ENCODE measurements around the gene PANK1.

- TF ChIP-seq, protein P1, sequence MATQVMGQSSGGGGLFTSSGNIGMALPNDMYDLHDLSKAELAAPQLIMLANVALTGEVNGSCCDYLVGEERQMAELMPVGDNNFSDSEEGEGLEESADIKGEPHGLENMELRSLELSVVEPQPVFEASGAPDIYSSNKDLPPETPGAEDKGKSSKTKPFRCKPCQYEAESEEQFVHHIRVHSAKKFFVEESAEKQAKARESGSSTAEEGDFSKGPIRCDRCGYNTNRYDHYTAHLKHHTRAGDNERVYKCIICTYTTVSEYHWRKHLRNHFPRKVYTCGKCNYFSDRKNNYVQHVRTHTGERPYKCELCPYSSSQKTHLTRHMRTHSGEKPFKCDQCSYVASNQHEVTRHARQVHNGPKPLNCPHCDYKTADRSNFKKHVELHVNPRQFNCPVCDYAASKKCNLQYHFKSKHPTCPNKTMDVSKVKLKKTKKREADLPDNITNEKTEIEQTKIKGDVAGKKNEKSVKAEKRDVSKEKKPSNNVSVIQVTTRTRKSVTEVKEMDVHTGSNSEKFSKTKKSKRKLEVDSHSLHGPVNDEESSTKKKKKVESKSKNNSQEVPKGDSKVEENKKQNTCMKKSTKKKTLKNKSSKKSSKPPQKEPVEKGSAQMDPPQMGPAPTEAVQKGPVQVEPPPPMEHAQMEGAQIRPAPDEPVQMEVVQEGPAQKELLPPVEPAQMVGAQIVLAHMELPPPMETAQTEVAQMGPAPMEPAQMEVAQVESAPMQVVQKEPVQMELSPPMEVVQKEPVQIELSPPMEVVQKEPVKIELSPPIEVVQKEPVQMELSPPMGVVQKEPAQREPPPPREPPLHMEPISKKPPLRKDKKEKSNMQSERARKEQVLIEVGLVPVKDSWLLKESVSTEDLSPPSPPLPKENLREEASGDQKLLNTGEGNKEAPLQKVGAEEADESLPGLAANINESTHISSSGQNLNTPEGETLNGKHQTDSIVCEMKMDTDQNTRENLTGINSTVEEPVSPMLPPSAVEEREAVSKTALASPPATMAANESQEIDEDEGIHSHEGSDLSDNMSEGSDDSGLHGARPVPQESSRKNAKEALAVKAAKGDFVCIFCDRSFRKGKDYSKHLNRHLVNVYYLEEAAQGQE (IDR thresholded peaks at IDR 0.05) = no peak
- no peak for TF ChIP-seq CBX2 (IDR thresholded peaks at IDR 0.05; ENCODE audit: borderline replicate concordance, low read depth)
- TF ChIP-seq, protein P2, sequence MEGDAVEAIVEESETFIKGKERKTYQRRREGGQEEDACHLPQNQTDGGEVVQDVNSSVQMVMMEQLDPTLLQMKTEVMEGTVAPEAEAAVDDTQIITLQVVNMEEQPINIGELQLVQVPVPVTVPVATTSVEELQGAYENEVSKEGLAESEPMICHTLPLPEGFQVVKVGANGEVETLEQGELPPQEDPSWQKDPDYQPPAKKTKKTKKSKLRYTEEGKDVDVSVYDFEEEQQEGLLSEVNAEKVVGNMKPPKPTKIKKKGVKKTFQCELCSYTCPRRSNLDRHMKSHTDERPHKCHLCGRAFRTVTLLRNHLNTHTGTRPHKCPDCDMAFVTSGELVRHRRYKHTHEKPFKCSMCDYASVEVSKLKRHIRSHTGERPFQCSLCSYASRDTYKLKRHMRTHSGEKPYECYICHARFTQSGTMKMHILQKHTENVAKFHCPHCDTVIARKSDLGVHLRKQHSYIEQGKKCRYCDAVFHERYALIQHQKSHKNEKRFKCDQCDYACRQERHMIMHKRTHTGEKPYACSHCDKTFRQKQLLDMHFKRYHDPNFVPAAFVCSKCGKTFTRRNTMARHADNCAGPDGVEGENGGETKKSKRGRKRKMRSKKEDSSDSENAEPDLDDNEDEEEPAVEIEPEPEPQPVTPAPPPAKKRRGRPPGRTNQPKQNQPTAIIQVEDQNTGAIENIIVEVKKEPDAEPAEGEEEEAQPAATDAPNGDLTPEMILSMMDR (IDR thresholded peaks at IDR 0.05) = no peak
- TF ChIP-seq, protein P3, sequence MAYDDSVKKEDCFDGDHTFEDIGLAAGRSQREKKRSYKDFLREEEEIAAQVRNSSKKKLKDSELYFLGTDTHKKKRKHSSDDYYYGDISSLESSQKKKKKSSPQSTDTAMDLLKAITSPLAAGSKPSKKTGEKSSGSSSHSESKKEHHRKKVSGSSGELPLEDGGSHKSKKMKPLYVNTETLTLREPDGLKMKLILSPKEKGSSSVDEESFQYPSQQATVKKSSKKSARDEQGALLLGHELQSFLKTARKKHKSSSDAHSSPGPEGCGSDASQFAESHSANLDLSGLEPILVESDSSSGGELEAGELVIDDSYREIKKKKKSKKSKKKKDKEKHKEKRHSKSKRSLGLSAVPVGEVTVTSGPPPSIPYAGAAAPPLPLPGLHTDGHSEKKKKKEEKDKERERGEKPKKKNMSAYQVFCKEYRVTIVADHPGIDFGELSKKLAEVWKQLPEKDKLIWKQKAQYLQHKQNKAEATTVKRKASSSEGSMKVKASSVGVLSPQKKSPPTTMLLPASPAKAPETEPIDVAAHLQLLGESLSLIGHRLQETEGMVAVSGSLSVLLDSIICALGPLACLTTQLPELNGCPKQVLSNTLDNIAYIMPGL (CRISPR knock-in tag; IDR thresholded peaks at IDR 0.05; ENCODE audit: borderline replicate concordance) = no peak
- TF ChIP-seq, protein P4, sequence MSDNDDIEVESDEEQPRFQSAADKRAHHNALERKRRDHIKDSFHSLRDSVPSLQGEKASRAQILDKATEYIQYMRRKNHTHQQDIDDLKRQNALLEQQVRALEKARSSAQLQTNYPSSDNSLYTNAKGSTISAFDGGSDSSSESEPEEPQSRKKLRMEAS (IDR thresholded peaks at IDR 0.05) = no peak
- no peak for TF ChIP-seq RFX5 (IDR thresholded peaks at IDR 0.05)
- TF ChIP-seq POLR2A (IDR thresholded peaks at IDR 0.05; ENCODE audit: low read length) = no peak
- TF ChIP-seq EHF (CRISPR knock-in tag; IDR thresholded peaks at IDR 0.05) = no peak
- TF ChIP-seq NPAS2 (CRISPR knock-in tag; IDR thresholded peaks at IDR 0.05; ENCODE audit: borderline replicate concordance) = no peak
- no peak for TF ChIP-seq RAD21 (conservative IDR thresholded peaks at IDR 0.05 in 1 of 2, IDR thresholded peaks at IDR 0.05 in 1 of 2)
- no peak for TF ChIP-seq USF2 (IDR thresholded peaks at IDR 0.05)
- TF ChIP-seq HOXA7 (CRISPR knock-in tag; IDR thresholded peaks at IDR 0.05) = no peak
- TF ChIP-seq, protein P5, sequence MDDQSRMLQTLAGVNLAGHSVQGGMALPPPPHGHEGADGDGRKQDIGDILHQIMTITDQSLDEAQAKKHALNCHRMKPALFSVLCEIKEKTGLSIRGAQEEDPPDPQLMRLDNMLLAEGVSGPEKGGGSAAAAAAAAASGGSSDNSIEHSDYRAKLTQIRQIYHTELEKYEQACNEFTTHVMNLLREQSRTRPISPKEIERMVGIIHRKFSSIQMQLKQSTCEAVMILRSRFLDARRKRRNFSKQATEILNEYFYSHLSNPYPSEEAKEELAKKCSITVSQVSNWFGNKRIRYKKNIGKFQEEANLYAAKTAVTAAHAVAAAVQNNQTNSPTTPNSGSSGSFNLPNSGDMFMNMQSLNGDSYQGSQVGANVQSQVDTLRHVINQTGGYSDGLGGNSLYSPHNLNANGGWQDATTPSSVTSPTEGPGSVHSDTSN (IDR thresholded peaks at IDR 0.05) = no peak
Measured at GRCh38 chr10:89566095-89566950, 78.7 kb downstream of the PANK1 start.

Data from A549 (cell line).